ENCODE results near the gene WDR37. TPM values are rescaled to one million over a fixed set of nuclear protein-coding genes. Genes with fewer than 3 reads are reported as not detected.

WDR37 gene
- total and polyA plus RNA-seq, 9 of the 15 experiments (the other 6 are each of a cell fraction or from before 2014, with no cell fraction given), result 2.3 to 11.6 (median 6.7) TPM

DNA sequence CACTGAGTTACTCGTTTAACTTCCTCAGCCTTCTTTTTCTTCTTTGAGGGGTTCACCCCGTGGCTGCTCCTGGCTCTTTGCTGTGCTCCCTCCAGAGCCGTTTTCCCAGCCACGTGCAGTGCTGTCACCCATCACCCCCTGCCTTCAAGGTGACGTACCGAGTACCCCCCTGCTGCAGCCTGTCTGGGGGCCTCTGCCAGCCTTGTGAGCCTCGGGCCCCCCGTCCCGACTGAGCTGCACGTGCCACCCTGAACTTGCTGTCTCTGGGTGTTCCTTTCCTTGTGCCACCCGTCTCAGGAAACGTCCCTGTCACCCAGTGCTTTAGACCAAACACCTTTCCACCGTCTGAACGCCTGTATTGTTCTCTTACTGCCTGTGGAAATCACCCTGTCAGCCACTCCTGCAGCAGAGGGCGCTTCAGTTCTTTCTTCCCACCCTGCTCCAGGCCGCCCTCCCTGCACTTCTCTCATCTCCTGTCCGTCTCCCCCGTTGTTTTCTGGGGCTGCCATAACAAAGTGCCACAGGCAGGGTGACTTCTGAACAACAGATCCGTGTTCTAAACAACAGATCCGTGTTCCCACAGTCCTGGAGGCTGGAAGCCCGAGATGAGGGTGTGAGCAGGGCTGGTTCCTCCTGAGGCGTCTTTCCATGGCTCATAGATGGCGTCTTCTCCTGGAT lies 44.6 kb downstream of the WDR37 start:
- BruUV-seq (replicated peaks), result no TSS peak
- in situ Hi-C loops (cut with MboI) (no loop called here), intact Hi-C loops (cut with micrococcal nuclease) (no loop called here)
- no peaks in the 10 kb centered on the region for H3K9me1 ChIP-seq (ENCODE audit: control insufficient read depth, insufficient read depth, low read length)
- TF ChIP-seq, protein P1, sequence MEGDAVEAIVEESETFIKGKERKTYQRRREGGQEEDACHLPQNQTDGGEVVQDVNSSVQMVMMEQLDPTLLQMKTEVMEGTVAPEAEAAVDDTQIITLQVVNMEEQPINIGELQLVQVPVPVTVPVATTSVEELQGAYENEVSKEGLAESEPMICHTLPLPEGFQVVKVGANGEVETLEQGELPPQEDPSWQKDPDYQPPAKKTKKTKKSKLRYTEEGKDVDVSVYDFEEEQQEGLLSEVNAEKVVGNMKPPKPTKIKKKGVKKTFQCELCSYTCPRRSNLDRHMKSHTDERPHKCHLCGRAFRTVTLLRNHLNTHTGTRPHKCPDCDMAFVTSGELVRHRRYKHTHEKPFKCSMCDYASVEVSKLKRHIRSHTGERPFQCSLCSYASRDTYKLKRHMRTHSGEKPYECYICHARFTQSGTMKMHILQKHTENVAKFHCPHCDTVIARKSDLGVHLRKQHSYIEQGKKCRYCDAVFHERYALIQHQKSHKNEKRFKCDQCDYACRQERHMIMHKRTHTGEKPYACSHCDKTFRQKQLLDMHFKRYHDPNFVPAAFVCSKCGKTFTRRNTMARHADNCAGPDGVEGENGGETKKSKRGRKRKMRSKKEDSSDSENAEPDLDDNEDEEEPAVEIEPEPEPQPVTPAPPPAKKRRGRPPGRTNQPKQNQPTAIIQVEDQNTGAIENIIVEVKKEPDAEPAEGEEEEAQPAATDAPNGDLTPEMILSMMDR (IDR thresholded peaks at IDR 0.05 in 2 of 3, conservative IDR thresholded peaks at IDR 0.05 in 1 of 3; ENCODE audit: insufficient read depth in 2 of 3, low read depth in 1 of 3, low read length in 3 of 3), result peak in 1 of 3 experiments; percentile 33; a peak in 3 of 6 replicates
- TF ChIP-seq TAF9B (IDR thresholded peaks at IDR 0.05; ENCODE audit: partially characterized antibody), result no peak
- no peaks in the 10 kb centered on the region for H3K79me2 ChIP-seq (ENCODE audit: control insufficient read depth, insufficient read depth, low read length)
- ChIA-PET CTCF (ENCODE audit: low intra/inter-chr PET ratio) (no interaction called here), POLR2A (no interaction called here)
- FAIRE-seq (no peak), ATAC-seq (peak; percentile 84), DNase-seq (ENCODE audit: extremely low read depth in 1 of 4, low spot score in 3 of 4) (peak in 2 of 4 experiments; percentile 16 to 23)
- H2AFZ ChIP-seq (ENCODE audit: low read depth, low read length), result no peak overlapping the region
- no peaks in the 10 kb centered on the region for H3K27me3 ChIP-seq (ENCODE audit: control insufficient read depth in 2 of 2, insufficient read depth in 2 of 2, low read length in 2 of 2)
- H3K9ac ChIP-seq (ENCODE audit: insufficient read depth in 1 of 2, low read depth in 2 of 2, low read length in 2 of 2), result no peak overlapping the region
- H3K4me2 ChIP-seq (ENCODE audit: insufficient read depth, low read length), result no peak overlapping the region
- H3K4me1 ChIP-seq (replicated peaks in 1 of 2; ENCODE audit: control insufficient read depth in 2 of 2, insufficient read depth in 2 of 2, low read length in 2 of 2), result peaks cover 0 to 7% of the 10 kb centered on the region in 2 experiments; a peak in 1 of 5 replicates
- H3K9me3 ChIP-seq (replicated peaks; ENCODE audit: control insufficient read depth, insufficient read depth, low read depth, low read length), result no peaks in the 10 kb centered on the region
- H4K20me1 ChIP-seq (replicated peaks; ENCODE audit: control insufficient read depth, insufficient read depth, low read length), result 0 out of 2 replicates have a peak, but pooled peaks cover 3% of the 10 kb centered on the region
- H3K27ac ChIP-seq (ENCODE audit: extremely low read depth, low read depth, low read length), result no peak overlapping the region
- peaks cover 59% of the 10 kb centered on the region; the same call in 2 of the 3 replicates for H3K36me3 ChIP-seq (ENCODE audit: control insufficient read depth, insufficient read depth, low read length)
- WGBS (ENCODE audit: insufficient coverage, low coverage, missing lambda C conversion rate), result 63% methylated on average over 19 of the region's 23 CpGs
- H3K4me3 ChIP-seq, result no peak overlapping the region

All from K562 (cell line).